ENCODE data around the gene ITCH. TPM values are rescaled to one million over a fixed set of nuclear protein-coding genes. Genes with fewer than 3 reads are reported as not detected.
"Not testable (repeated sequence)": the region's sequence is repeated elsewhere in the genome, so short reads cannot be mapped to it uniquely, and the experiment has no call there.

ITCH gene
- total RNA-seq, 1 experiment from 2014 or later: 54.8 TPM

DNA sequence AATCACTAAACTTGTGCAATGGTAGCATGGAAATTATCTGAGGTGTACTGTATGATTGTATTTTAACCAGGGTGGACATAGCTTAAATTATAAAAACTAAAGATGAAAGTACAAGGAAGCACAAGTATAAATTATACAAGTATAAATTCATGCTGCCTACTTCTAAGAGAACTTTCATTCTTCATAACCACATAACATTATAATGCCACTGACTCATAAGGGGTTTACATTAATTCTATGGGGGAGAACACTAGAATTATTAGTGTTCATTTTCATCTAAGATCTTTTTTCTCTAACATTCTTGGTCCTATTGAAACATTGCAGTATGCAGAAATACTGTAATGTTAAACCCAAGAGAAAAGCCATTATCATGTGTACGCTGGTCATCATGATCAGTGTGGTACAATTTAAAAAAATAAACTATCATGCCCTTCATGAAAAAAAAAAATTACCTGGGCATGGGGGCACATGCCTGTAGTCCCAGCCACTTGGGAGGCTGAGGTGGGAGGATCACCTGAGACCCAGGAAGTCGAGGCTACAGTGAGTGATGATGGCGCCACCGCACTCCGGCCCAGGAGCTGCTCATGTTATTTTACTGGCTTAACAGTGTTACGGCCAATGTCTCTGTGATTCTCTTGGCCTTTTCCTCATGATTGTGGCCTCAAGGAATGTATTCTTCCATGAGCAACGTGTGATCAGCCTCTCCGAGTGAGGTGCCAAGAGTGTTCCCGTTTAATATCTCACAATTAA, 34.0 kb upstream of the ITCH start:
- H4K20me1 ChIP-seq (ENCODE audit: insufficient read depth, low read depth, low read length): no peaks in the 10 kb centered on the region
- H3K4me3 ChIP-seq (ENCODE audit: low read length): no peak overlapping the region
- no peaks in the 10 kb centered on the region for H3K27me3 ChIP-seq (ENCODE audit: low read length)

DNA sequence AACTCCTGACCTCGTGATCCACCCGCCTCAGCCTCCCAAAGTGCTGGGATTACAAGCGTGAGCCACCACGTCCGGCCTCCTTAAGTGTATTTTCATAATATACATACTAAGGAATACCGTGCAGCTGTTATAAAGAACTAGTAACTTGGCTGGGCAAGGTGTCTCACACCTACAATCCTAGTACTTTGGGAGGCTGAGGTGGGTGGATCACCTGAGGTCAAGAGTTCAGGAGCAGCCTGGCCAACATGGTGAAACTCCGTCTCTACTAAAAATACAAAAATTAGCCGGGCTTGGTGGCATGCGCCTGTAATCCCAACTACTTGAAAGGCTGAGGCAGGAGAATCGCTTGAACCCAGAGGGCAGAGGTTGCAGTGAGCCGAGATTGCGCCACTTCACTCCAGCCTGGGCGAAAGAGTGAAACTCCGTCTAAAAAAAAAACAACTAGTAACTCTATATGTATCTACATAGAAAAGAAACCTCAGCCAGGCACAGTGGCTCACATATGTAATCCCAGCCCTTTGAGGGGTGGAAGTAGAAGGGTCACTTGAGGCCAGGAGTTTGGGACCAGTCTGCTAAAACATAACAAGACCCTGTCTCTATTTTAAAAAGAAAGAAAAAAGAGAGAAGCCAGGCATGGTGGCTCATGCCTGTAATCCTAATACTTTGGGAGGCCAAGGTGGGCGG, 32.1 kb upstream of the ITCH start:
- not testable (repeated sequence) for H3K9me2 ChIP-seq (replicated peaks; ENCODE audit: insufficient read depth, low read length); H3K4me3 ChIP-seq (ENCODE audit: low read length); H3K4me1 ChIP-seq (ENCODE audit: low read length); H3K36me3 ChIP-seq (ENCODE audit: insufficient read depth, low read length); H3K4me2 ChIP-seq (ENCODE audit: low read depth, low read length, poor library complexity, severe bottlenecking); H3K9me3 ChIP-seq (ENCODE audit: low read length); H4K20me1 ChIP-seq (ENCODE audit: insufficient read depth, low read depth, low read length); H3K27me3 ChIP-seq (ENCODE audit: low read length); DNase-seq; H3K27ac ChIP-seq (ENCODE audit: low read length); H3K9ac ChIP-seq (ENCODE audit: low read length); H2AFZ ChIP-seq (ENCODE audit: low read length); H3K79me2 ChIP-seq (ENCODE audit: low read length)

More for the DNA sequence above, 34.0 kb upstream of the ITCH start:
- H3K79me2 ChIP-seq (ENCODE audit: low read length): no peaks in the 10 kb centered on the region
- no peak overlapping the region for H3K9ac ChIP-seq (ENCODE audit: low read length)
- H2AFZ ChIP-seq (ENCODE audit: low read length): no peak overlapping the region
- DNase-seq: no peak
- no peaks in the 10 kb centered on the region for H3K36me3 ChIP-seq (ENCODE audit: insufficient read depth, low read length)
- H3K9me2 ChIP-seq (replicated peaks; ENCODE audit: insufficient read depth, low read length): no peaks in the 10 kb centered on the region
- H3K9me3 ChIP-seq (ENCODE audit: low read length): no peaks in the 10 kb centered on the region
- H3K27ac ChIP-seq (ENCODE audit: low read length): no peak overlapping the region
- H3K4me2 ChIP-seq (ENCODE audit: low read depth, low read length, poor library complexity, severe bottlenecking): no peak overlapping the region
- no peaks in the 10 kb centered on the region for H3K4me1 ChIP-seq (ENCODE audit: low read length)

DNA sequence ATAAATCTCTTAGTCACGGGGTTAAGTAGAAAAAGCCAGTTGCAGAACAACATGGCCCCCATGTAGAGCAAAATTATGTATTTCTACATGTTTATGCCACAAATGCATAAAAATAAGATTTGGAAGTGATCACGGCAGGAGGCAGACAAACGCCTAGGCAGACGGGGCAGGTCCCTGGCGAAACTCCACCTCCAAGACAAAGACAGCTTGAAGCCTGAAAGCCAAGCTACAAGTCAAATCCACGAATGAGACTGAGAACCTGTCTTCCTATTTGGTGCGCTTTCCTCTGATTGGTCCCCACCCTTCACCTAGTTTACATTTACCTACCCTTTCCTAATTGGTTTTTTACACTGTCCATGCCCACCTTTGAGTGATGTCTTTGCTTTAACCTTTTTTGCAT, 31.2 kb upstream of the ITCH start:
- Histone ChIP-seq H4K20me1 (ENCODE audit: insufficient read depth, low read depth, low read length) (no peaks in the 10 kb centered on the region), H3K4me2 (ENCODE audit: low read depth, low read length, poor library complexity, severe bottlenecking) (no peak overlapping the region), H2AFZ (ENCODE audit: low read length) (no peak overlapping the region), H3K79me2 (ENCODE audit: low read length) (no peaks in the 10 kb centered on the region), H3K27me3 (ENCODE audit: low read length) (no peaks in the 10 kb centered on the region), H3K36me3 (ENCODE audit: insufficient read depth, low read length) (no peaks in the 10 kb centered on the region), H3K4me3 (ENCODE audit: low read length) (no peak overlapping the region), H3K4me1 (ENCODE audit: low read length) (peaks cover under 1% of the 10 kb centered on the region; the same call in 1 of the 2 replicates), H3K9ac (ENCODE audit: low read length) (no peak overlapping the region), H3K9me2 (replicated peaks; ENCODE audit: insufficient read depth, low read length) (no peaks in the 10 kb centered on the region), H3K27ac (ENCODE audit: low read length) (no peak overlapping the region), H3K9me3 (ENCODE audit: low read length) (no peaks in the 10 kb centered on the region)
- DNase-seq: no peak

DNA sequence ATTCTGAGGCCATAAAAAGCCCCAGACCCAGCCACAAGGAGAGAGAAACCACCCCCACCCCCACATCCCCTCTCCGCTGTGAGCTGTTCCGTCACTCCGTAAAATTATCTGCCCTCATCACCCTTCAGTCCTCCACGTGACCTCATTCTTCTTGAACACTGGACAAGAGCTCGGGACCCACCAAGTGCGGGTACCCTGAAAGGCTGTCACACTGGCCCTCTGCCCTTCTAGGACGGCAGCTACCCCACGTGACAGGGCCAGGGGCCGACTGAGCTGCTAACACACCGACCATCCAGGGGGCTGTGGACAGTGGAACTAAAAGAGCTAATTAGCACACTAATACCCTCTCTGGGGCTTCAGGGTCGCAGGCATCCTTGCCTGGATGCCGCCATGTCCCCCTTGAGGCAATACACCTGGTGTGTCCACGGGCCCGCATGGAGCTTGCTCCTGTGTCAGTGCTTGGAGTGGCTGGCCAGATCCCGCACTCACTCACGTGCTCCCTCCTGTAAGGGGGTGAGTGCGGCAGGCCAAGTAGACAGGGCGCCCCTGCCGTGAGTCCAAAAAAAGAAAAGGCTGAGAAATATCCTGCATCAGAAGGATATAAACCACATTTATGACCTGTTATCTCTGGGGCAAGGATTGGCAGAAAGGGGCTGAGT, 30.7 kb upstream of the ITCH start:
- no peaks in the 10 kb centered on the region for H3K36me3 ChIP-seq (ENCODE audit: insufficient read depth, low read length)
- H3K4me3 ChIP-seq (ENCODE audit: low read length): no peak overlapping the region
- no peak overlapping the region for H3K27ac ChIP-seq (ENCODE audit: low read length)
- H3K4me2 ChIP-seq (ENCODE audit: low read depth, low read length, poor library complexity, severe bottlenecking): no peak overlapping the region
- no peak overlapping the region for H2AFZ ChIP-seq (ENCODE audit: low read length)
- peaks cover 6% of the 10 kb centered on the region for H3K4me1 ChIP-seq (ENCODE audit: low read length)
- H3K9ac ChIP-seq (ENCODE audit: low read length): no peak overlapping the region
- no peaks in the 10 kb centered on the region for H3K79me2 ChIP-seq (ENCODE audit: low read length)
- H3K27me3 ChIP-seq (ENCODE audit: low read length): no peaks in the 10 kb centered on the region
- no peaks in the 10 kb centered on the region for H3K9me2 ChIP-seq (replicated peaks; ENCODE audit: insufficient read depth, low read length)
- DNase-seq: no peak
- H4K20me1 ChIP-seq (ENCODE audit: insufficient read depth, low read depth, low read length): no peaks in the 10 kb centered on the region
- no peaks in the 10 kb centered on the region for H3K9me3 ChIP-seq (ENCODE audit: low read length)

DNA sequence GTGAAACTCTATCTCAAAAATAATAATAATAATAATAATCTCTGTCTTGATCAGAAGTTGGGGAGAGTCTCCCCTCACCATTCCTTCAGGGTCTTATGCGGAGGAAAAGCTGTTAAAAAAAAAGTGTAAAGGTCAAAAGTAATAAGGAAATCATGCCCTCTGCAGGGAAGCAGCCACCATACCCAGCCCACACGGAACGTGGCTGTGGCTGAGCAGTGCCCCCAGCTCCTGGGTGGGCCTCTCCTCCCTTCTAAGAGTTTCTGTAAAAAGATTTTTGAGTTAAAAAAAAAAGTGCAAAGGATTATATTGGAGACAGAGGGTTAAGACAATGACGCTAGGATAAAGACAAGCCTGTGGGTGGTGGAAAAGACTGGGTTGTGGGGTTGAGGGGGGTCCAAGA, 29.3 kb upstream of the ITCH start:
- Histone ChIP-seq H2AFZ (ENCODE audit: low read length) (no peak overlapping the region), H3K79me2 (ENCODE audit: low read length) (no peaks in the 10 kb centered on the region), H3K9ac (ENCODE audit: low read length) (no peak overlapping the region), H3K9me2 (replicated peaks; ENCODE audit: insufficient read depth, low read length) (no peaks in the 10 kb centered on the region), H3K9me3 (ENCODE audit: low read length) (no peaks in the 10 kb centered on the region), H4K20me1 (ENCODE audit: insufficient read depth, low read depth, low read length) (no peaks in the 10 kb centered on the region), H3K4me3 (ENCODE audit: low read length) (no peak overlapping the region), H3K27me3 (ENCODE audit: low read length) (no peaks in the 10 kb centered on the region), H3K4me1 (ENCODE audit: low read length) (peaks cover 20% of the 10 kb centered on the region), H3K36me3 (ENCODE audit: insufficient read depth, low read length) (no peaks in the 10 kb centered on the region), H3K4me2 (ENCODE audit: low read depth, low read length, poor library complexity, severe bottlenecking) (no peak overlapping the region), H3K27ac (ENCODE audit: low read length) (no peak overlapping the region)
- DNase-seq: no peak

DNA sequence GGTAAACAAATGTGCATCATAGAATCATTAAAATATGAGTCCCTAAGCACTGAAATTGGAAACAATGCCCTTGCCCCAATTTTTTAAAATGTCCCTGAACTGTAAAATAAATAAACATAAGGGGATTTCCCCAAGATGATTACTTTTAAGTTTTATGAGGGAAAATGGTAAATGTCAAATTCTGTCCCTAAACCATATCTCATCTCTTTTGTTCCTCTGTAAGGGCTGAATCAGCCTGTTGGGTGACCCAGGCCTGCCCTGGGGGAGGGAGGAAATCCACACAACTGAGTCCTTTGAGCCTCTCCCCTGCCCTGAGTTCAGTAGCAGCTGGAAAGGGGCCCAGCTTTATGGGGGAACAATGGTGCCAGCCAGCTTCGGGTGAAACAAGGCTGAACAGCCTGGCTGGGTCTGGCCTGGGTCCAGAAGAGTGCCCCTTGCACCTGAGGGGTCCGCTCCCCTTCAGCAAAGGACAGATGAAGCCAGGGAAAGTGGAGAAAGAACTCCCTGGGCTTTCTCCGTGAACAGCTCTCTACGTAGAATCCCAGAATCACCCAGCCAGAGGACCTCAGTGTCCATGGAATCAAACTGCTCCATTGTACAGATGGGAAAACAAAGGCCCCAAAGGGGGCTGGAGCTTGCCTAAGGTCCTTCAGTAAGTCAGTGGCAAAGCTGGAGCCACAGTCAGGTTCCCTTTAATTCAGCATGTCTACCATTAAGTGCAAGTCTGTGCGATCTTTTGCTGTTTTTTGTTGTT, 28.2 kb upstream of the ITCH start:
- H3K9me3 ChIP-seq (ENCODE audit: low read length): no peaks in the 10 kb centered on the region
- peaks cover 21% of the 10 kb centered on the region for H3K4me1 ChIP-seq (ENCODE audit: low read length)
- H3K4me3 ChIP-seq (ENCODE audit: low read length): no peak overlapping the region
- no peaks in the 10 kb centered on the region for H3K36me3 ChIP-seq (ENCODE audit: insufficient read depth, low read length)
- H3K79me2 ChIP-seq (ENCODE audit: low read length): no peaks in the 10 kb centered on the region
- no peaks in the 10 kb centered on the region for H3K27me3 ChIP-seq (ENCODE audit: low read length)
- H3K4me2 ChIP-seq (ENCODE audit: low read depth, low read length, poor library complexity, severe bottlenecking): no peak overlapping the region
- no peaks in the 10 kb centered on the region for H3K9me2 ChIP-seq (replicated peaks; ENCODE audit: insufficient read depth, low read length)
- H4K20me1 ChIP-seq (ENCODE audit: insufficient read depth, low read depth, low read length): no peaks in the 10 kb centered on the region
- no peak overlapping the region for H3K27ac ChIP-seq (ENCODE audit: low read length)
- no peak overlapping the region for H3K9ac ChIP-seq (ENCODE audit: low read length)
- no peak overlapping the region for H2AFZ ChIP-seq (ENCODE audit: low read length)
- no peak for DNase-seq

DNA sequence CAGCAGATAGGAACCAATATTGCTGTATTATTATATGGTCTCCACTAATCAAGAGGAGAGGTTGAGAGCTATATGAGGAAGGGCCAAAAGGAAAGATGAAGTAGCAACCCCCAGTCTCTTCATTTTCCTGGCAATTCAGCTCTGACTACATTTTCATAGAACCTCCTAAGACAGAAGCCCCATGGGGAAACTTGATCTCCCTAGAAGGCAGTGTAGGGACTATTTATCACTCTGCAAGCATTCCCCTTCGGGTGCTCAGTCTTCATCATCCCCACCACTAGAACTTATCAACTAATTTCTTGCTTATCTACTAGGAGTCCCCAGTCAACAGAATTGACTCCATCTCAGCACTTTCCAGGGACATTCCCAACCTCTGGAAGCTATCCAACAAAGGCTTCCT, 25.5 kb upstream of the ITCH start:
- Histone ChIP-seq H3K79me2 (ENCODE audit: low read length) (no peaks in the 10 kb centered on the region), H3K9me2 (replicated peaks; ENCODE audit: insufficient read depth, low read length) (no peaks in the 10 kb centered on the region), H3K4me1 (ENCODE audit: low read length) (peaks cover 25% of the 10 kb centered on the region), H2AFZ (ENCODE audit: low read length) (peak overlapping the region; percentile 73; the same call in 1 of the 2 replicates), H3K4me3 (ENCODE audit: low read length) (peak overlapping the region; percentile 59; the same call in 1 of the 2 replicates), H3K9me3 (ENCODE audit: low read length) (no peaks in the 10 kb centered on the region), H3K27ac (ENCODE audit: low read length) (no peak overlapping the region), H3K4me2 (ENCODE audit: low read depth, low read length, poor library complexity, severe bottlenecking) (peak overlapping the region; percentile 72), H3K36me3 (ENCODE audit: insufficient read depth, low read length) (no peaks in the 10 kb centered on the region), H3K27me3 (ENCODE audit: low read length) (no peaks in the 10 kb centered on the region), H3K9ac (ENCODE audit: low read length) (peak overlapping the region; percentile 38), H4K20me1 (ENCODE audit: insufficient read depth, low read depth, low read length) (no peaks in the 10 kb centered on the region)
- peak; percentile 79 for DNase-seq

Data from Karpas-422 (cell line).